Measurements from ENCODE around the gene RASGRP2. TPM values are rescaled to one million over a fixed set of nuclear protein-coding genes. Genes with fewer than 3 reads are reported as not detected.

The RASGRP2 gene
- total and polyA plus RNA-seq, 2 of the 8 experiments (the other 6 are each of a cell fraction or from before 2014, with no cell fraction given), result 40.6 to 45.7 TPM

DNA sequence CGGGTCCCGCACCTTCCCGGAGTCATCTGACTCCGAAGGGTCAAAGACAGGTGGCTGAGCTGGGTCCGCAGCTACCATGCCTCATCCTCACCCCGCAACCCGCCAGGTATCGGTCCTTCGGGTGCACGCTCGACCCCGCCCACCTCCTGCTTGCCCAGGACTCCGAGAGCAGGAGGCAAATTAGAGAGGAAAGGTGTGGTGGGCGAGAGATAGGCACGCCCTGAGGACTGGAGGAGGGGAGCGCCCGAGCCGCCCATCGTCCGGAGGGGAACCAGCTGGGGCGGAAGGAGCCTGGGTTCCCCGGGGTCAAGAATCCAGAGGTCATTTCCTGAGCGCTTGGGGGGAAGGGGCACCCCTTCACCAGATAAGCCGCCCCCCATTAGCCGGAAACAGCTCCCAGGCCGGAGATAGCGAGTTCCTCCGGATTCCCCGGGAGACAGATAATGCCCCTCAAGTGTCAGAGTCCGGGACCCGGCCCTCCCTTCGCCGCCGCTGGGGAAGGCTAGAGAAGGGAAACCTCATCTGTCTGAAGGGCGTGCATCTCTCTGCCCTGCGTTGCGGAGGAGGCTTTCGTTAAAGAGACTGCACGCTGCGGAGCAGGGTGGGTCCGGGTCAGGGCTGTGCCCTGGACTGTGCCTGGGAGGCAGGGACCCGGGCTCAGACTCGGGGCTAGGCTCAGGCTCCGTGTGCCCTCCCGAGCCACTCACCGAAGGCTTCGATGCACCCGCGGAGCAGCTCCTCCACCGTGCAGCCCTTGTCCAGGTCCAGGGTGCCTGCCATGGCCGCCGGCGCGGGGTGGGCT, 1.7 kb downstream of the RASGRP2 start:
- Histone ChIP-seq H3K4ac (replicated peaks; ENCODE audit: insufficient read length, low read depth, low read length) (peak overlapping the region; percentile 91), H3K18ac (ENCODE audit: extremely low read depth, low read length) (peak overlapping the region; percentile 95), H3K23ac (ENCODE audit: insufficient read length) (no peak overlapping the region), H2BK5ac (ENCODE audit: low read depth, low read length) (peak overlapping the region; percentile 86; the same call in 1 of the 2 replicates), H3K9ac (replicated peaks in 1 of 4; ENCODE audit: extremely low read depth in 1 of 4, low read depth in 3 of 4, low read length in 3 of 4) (peak overlapping the region in 2 of 4 experiments; percentile 11 to 13; a peak in 2 of 7 replicates), H3K27ac (ENCODE audit: low read depth, low read length) (no peak overlapping the region), H3K56ac (replicated peaks; ENCODE audit: insufficient read length, low read depth, low read length) (no peak overlapping the region), H3K23me2 (ENCODE audit: low read depth, low read length) (peaks cover 35% of the 10 kb centered on the region), H3K79me2 (ENCODE audit: control insufficient read depth in 1 of 2, insufficient read depth in 2 of 2, low read length in 2 of 2) (no peaks in the 10 kb centered on the region), H4K20me1 (replicated peaks in 1 of 2; ENCODE audit: control insufficient read depth in 1 of 2, insufficient read depth in 2 of 2, low read length in 2 of 2) (no peaks in the 10 kb centered on the region), H2AFZ (ENCODE audit: low read length) (no peak overlapping the region), H3K27me3 (replicated peaks in 1 of 4; ENCODE audit: control insufficient read depth in 3 of 4, extremely low read depth in 1 of 4, insufficient read depth in 3 of 4, low read length in 3 of 4) (peaks cover 0 to 32% (median 19%) of the 10 kb centered on the region in 4 experiments; a peak in 5 of 7 replicates), H2BK20ac (ENCODE audit: low read length) (peak overlapping the region; percentile 86; the same call in 1 of the 2 replicates), H2AK5ac (ENCODE audit: low read depth, low read length) (no peak overlapping the region; the same call in 1 of the 2 replicates), H2BK12ac (ENCODE audit: low read depth, low read length) (peak overlapping the region; percentile 71; the same call in 1 of the 2 replicates), H3K36me3 (ENCODE audit: control insufficient read depth in 2 of 4, insufficient read depth in 4 of 4, low read length in 3 of 4) (no peaks in the 10 kb centered on the region), H4K91ac (replicated peaks; ENCODE audit: insufficient read length, low read length) (peak overlapping the region; percentile 97), H3K9me3 (ENCODE audit: insufficient read depth in 2 of 2, low read depth in 1 of 2, low read length in 1 of 2) (no peaks in the 10 kb centered on the region), H2BK120ac (replicated peaks; ENCODE audit: low read depth, low read length) (no peak overlapping the region), H2BK15ac (ENCODE audit: low read length) (peak overlapping the region; percentile 83; the same call in 1 of the 2 replicates), H4K8ac (ENCODE audit: extremely low read depth, insufficient read depth, low read length) (peak overlapping the region; percentile 76), H3K14ac (ENCODE audit: insufficient read length) (no peak overlapping the region), H4K5ac (ENCODE audit: insufficient read length, low read depth, low read length) (peak overlapping the region; percentile 23), H3K4me3 (ENCODE audit: extremely low read depth in 1 of 4, insufficient read depth in 2 of 4, low read depth in 3 of 4, low read length in 4 of 4) (peak overlapping the region; percentile 46 to 67 (median 57)), H3K79me1 (ENCODE audit: low read depth, low read length) (no peaks in the 10 kb centered on the region), H3K4me2 (ENCODE audit: insufficient read depth in 1 of 2, low read depth in 2 of 2, low read length in 2 of 2) (peak overlapping the region; percentile 85 to 87), H3K4me1 (replicated peaks in 1 of 4; ENCODE audit: control insufficient read depth in 3 of 4, insufficient read depth in 4 of 4, low read length in 3 of 4) (peaks cover 4 to 33% (median 29%) of the 10 kb centered on the region in 4 experiments)
- 2% methylated on average over 53 of the region's 54 CpGs; no CpG with 5 or more reads in 1 of the 2 experiments for WGBS, 2 experiments (ENCODE audit: extremely low coverage in 1 of 2, insufficient coverage in 1 of 2, insufficient read length in 1 of 2, insufficient replicate concordance in 2 of 2, low coverage in 1 of 2, low lambda C conversion rate in 2 of 2, missing lambda C conversion rate in 1 of 2)
- ChIA-PET POLR2A (ENCODE audit: partially characterized antibody) (interaction anchor here (1.0 to 42.9 kb wide), 5 partner anchors 8 to 31 kb away, joined by 5 to 1087 read pairs (median 8); partner anchors contain the start of genes PYGM and SF1), CTCF (ENCODE audit: partially characterized antibody) (interaction anchor here (0.7 to 23.7 kb wide), 16 partner anchors 9 to 178 kb away, joined by 3 to 376 read pairs (median 5); partner anchors contain the start of genes MEN1 and PYGM)
- DNase-seq (ENCODE audit: low read depth in 1 of 2, low spot score in 2 of 2) (peak in 1 of 2 experiments; percentile 81), FAIRE-seq (no peak)
- TF ChIP-seq SIX5 (IDR thresholded peaks at IDR 0.05; ENCODE audit: low read depth, low read length) (no peak), SAP30 (IDR thresholded peaks at IDR 0.05; ENCODE audit: insufficient read depth, insufficient replicate concordance, low read length) (no peak), RAD21 (IDR thresholded peaks at IDR 0.05 in 1 of 2, conservative IDR thresholded peaks at IDR 0.05 in 1 of 2; ENCODE audit: low read depth in 2 of 2, low read length in 2 of 2) (no peak), CBX5 (IDR thresholded peaks at IDR 0.05; ENCODE audit: low read depth, low read length) (no peak), POLR2A (IDR thresholded peaks at IDR 0.05; ENCODE audit: control extremely low read depth in 1 of 2, low read depth in 2 of 2, low read length in 2 of 2) (0 out of 3 replicates have a peak, but pooled peaks of 1 of the 2 experiments have one; percentile 11), KDM4A (IDR thresholded peaks at IDR 0.05; ENCODE audit: low read depth, low read length, severe bottlenecking) (peak; percentile 30), NANOG (IDR thresholded peaks at IDR 0.05; ENCODE audit: insufficient read depth, low read depth, low read length, poor library complexity, severe bottlenecking) (no peak)
- TF ChIP-seq, protein P1, sequence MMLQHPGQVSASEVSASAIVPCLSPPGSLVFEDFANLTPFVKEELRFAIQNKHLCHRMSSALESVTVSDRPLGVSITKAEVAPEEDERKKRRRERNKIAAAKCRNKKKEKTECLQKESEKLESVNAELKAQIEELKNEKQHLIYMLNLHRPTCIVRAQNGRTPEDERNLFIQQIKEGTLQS (IDR thresholded peaks at IDR 0.05; ENCODE audit: insufficient read depth, low read depth, low read length), result no peak
- TF ChIP-seq, protein P2, sequence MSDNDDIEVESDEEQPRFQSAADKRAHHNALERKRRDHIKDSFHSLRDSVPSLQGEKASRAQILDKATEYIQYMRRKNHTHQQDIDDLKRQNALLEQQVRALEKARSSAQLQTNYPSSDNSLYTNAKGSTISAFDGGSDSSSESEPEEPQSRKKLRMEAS (IDR thresholded peaks at IDR 0.05), result peak; percentile 40; the same call in 1 of the 2 replicates
